GM18499 (cell line): ENCODE results near the gene ANGEL1.

ENCODE experiments used
- ATAC-seq: cut with Tn5 transposase; IDR thresholded peaks from one replicate; pipeline ENCODE4 v1.9.1; 2021; ENCODE audit warnings: moderate number of reproducible peaks; ENCODE audit not compliant: insufficient read depth, unreplicated experiment

ANGEL1 gene

DNA sequence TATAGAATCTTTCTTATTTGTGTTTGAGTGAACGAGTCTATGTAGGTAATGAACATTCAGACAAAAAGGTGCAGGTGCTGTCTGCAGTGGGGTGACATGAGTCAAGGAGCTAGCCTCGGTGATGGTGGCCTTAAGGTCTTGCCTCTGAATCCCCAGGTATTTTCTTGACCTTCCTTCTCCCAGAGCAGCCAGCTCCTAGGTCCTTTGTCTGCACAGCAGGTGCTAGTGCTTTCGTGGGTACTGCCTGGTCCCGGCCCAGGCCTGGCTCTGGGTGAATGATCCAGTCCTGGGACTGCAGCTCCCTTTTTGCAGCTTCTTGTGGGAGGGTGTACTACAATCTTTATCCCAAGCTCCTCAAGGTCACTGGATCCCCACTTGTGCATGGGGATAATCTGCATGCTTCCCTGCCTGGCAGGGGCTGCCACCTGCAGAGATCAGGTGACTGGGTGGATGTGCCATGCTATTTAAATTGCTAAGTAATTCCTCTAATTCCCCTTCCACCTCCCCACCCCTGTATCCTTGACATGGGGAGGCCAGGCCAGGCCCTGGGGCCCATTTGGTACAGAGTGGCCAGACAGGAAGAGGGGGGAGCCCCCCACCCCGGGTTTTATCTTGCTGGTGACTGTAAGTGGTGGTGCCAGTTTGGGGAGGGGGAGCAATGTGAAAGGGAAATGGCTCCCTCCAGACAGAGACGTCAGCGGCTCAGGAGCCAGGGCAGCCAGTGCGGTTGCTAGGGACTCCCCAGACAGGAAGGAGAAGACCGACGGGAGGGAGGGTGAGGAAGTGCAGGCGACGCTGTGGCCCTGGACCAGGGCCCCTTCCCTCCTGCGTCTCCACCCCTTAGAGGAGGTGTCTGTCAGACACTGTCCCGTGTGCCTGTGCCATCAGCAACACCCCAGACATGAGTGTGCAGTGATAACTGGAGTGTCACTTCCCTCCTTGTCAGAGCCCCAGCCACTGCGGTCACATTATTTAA is 44.7 kb downstream of the ANGEL1 start:
- ATAC-seq: no peak

GRCh38 chr14:76765461-76765931 is 47.2 kb downstream of the ANGEL1 start:
- no peak for ATAC-seq

- no peak for ATAC-seq
Measured at GRCh38 chr14:76763096-76764041, 49.3 kb downstream of the ANGEL1 start.

GRCh38 chr14:76762411-76763095 is 50.1 kb downstream of the ANGEL1 start:
- ATAC-seq: no peak

GRCh38 chr14:76761960-76762410 is 50.7 kb downstream of the ANGEL1 start:
- no peak for ATAC-seq

GRCh38 chr14:76761136-76761959 is 51.3 kb downstream of the ANGEL1 start, which contains the start of gene VASH1:
VASH1 (plus strand) TSS chr14:76761468; CDS start chr14:76762822, 1,354 bp downstream.
- no peak for ATAC-seq

DNA sequence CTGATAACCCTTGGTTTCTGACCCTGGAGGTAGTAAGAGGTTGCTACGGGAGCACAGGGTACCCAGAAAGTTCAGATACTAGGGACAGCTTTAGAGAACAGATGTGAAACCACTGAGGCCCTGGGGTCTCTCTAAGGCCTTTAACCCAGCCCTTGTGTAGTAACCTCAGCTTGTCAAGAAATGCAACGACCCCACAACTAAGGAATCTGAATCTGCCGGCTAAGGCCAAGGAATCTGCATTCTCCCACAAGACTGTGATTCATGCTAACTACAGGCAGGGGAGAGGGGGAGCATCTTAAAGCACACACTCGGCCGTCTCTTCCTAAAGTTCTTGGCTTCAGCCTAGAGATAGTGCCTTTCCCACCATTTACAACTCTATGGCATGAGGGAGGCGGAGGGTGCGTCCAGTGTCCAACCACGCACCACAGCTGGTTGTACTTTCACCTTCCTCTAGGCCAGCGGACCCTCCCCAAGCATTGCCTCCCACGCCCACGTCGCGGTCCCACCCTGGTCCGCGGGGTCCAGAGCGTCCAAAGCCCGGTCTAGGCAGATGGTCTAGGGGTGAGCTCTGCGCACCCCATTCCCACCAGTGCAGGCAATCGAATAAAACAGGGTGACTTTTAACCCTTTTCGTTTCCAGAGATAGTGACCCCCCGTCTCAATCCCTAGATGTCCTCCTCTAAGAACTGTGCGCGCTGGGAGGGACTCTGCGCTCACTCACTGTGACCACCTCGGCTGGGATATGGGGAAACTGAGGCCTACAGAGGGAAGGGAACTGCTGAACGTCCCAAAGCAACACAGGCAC is 52.1 kb downstream of the ANGEL1 start:
- ATAC-seq: no peak

GRCh38 chr14:76759589-76759988 is 53.1 kb downstream of the ANGEL1 start:
- ATAC-seq: no peak

DNA sequence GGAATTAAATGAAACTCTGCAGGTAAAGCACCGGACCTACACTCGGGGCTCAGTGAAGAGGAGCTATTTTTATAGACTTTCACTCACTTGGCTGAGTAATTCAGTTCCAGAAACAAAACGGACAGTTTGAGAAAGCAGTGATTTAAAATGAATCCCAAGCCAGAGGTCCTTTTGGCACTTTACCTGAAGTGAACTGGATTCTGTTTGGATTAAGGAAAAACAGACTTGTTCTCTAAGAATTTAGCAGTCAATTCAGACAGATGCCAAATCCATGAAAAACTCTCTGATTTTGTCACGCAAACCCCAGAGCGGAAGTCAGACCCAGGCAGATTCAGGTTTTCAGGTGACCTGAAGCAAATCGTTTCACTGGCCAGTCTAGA is 56.3 kb downstream of the ANGEL1 start:
- no peak for ATAC-seq

DNA sequence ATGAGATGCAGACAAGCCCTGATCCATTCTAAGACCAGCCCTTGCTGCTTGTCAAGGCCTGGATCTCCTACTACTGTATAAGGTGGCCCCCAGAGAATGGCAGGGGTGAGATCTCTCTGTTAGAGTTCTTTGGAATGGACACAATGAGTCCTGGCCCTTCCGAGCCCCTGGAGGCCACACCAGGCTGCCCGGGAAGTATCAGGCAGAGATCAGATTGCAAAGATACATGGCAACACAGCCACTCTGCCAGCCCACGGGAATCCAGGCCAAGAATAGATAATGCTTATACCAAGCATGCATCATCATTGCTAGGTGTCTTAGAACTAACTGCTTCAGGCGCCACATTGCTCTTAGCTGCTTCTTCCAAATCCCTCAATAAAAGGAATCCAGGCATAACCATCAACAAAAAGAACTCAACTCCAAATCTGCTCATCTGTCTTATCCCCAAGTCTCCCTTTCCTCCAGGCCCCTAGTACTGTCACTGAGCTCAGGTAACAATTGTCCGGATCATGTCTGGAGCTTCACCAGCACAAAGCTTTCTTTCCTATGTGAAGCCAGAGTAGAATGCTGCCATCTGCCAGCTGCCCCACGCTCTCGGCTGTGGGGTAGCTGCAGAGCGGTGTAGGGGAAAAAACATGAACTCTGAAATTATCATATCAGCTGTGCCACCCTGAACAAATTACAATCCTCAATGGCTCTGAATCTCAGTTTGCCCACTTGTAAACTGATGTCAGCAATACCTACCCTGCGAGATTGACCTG is 56.9 kb downstream of the ANGEL1 start:
- ATAC-seq: no peak

DNA sequence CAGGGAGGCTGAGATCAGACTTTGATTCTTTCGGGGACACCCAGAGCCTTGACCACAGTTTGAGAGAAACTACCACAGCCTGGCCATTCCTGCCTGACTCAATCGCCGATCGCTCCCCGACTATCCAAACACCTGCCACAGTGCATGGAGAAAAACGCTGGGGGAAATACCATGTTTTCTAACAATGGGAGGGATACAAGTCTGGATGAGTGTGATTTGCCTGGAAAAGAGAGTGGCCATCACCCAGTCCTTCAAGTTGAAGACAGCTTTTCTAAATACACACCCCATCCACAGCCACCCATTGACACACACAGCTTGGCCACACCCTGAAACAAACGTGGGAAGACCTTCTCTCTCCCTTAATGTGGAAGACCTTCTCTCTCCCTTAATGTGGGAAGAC is 58.1 kb downstream of the ANGEL1 start:
- no peak for ATAC-seq

DNA sequence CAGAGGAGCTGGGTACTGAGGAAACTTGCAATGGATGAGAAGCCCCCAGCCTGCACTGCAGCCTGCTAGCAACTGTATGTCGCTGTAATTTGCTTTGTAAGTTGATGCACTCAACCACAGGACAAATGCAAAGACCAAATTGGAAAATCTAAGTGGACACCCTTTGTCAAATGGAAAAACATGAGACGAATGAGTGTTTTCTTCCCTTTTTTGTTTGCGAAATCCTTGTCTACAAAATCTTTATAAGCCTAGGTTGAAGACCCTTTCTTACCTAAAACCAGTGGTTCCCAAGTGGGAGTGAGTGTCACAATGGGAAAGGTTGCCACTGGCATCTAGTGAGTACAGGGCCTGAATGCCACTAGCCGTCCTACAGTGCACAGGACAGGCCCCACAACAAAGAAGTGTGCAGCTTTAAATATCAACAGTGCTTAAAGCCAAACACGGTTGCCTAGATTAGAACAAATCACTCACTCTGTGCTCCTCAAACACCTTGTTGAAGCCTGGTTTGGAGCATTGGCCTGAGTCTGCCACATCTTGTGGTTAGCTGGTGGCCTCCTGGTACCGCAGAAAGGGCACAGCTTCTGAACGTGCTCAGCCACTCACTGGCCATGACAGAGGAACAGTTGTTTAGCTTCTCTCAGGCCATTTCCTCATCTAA is 59.0 kb downstream of the ANGEL1 start:
- ATAC-seq: no peak

DNA sequence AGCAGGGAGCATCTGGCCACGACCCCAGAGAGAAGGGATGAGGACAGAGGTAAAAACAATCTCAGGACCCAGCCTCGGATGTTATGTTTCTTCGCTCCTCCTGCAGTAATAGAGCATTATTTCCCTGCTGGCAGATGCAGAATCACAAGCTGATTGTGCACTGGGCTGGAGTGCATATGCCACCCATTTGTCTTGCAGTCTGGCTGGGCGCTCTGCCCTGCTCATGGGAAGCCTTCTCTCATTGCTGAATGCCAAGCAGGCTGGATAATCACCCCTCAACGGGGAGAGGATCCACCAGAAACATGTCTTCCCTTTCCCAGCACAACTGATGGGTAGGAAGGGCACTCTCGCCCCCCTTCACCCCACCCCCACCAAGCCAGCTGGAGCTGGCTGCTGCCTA is 59.9 kb downstream of the ANGEL1 start:
- ATAC-seq: no peak

DNA sequence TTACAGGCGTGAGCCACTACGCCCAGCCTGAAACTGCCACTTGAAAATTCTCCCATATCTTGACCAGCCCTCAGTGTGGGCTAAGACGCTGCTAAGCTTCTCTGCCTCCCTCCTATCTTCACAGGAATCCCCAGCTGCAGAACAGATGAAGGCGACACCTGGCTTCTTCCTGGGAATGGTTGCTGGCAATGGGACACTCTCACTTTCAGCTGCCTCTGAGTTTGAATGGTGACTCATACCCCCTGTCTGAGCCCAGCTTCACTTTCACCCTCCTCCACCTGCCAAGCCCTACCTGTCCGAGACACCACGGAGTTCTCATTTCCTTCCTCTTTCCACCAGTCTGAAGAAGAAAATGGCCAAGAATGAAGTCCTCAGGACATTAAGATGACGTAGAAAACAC is 69.7 kb downstream of the ANGEL1 start:
- no peak for ATAC-seq

GRCh38 chr14:76742185-76742584 is 70.5 kb downstream of the ANGEL1 start:
- ATAC-seq: no peak

GRCh38 chr14:76741074-76741473 is 71.6 kb downstream of the ANGEL1 start:
- ATAC-seq: no peak
